Measurements from ENCODE around the gene PRR7.

The PRR7 gene, protein sequence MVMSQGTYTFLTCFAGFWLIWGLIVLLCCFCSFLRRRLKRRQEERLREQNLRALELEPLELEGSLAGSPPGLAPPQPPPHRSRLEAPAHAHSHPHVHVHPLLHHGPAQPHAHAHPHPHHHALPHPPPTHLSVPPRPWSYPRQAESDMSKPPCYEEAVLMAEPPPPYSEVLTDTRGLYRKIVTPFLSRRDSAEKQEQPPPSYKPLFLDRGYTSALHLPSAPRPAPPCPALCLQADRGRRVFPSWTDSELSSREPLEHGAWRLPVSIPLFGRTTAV

DNA sequence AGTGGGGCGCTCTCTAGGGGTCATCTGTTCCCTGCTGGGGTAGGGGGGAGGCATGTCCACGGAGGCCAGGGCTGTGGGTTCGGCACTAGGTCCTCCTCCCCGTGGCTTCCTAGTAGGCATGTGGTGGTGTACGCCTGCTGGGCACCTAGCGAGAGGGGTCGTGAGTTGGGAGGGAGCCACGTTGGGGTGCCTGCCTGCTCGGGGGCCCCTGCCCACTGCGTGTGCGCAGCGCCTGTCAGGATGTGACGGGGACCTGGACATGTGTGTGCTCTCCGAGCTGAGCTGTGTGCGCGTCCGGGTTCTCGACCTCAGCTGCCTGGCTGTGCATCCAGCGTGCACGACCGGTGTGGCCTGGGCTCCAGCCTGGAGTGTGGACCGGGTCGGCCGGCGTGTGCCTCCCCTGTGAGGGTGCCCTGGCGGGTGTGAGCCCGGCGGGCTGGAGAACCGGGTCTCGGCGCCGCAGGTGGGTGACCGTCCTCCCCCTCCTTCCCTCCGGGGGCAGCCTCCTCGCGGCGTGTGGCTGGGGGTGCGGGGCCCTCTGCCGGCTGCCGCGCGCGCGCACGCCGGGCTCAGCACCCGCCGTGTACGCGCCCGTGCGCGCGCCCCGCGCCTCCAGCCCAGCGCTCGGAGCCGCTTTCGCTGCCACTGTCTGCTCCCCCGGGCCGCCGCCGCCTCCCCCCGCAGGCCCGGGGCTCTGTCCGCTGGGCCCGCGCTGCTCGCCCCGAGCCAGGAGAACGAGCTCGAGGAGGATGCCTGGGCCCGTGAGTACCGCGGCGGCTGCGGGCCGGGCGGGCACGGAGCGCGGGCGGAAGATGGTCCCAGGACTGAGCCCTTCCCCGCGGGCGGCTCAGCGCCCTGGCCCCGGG, at the start of gene PRR7:
TSS of gene PRR7 (plus strand) at position 615 of the 866 bp plus-strand sequence. CDS start 8,254 bp downstream, outside the sequence.
- TF ChIP-seq FOXM1 (IDR thresholded peaks at IDR 0.05; ENCODE audit: borderline replicate concordance, low read depth) (no peak), EGR1 (IDR thresholded peaks at IDR 0.05) (no peak), RAD21 (IDR thresholded peaks at IDR 0.05; ENCODE audit: low read depth) (no peak), TCF12 (IDR thresholded peaks at IDR 0.05; ENCODE audit: low read depth) (peak; percentile 11; the same call in 1 of the 2 replicates), ZBTB7A (IDR thresholded peaks at IDR 0.05; ENCODE audit: low read depth) (peak; percentile 24; the same call in 1 of the 2 replicates)

DNA sequence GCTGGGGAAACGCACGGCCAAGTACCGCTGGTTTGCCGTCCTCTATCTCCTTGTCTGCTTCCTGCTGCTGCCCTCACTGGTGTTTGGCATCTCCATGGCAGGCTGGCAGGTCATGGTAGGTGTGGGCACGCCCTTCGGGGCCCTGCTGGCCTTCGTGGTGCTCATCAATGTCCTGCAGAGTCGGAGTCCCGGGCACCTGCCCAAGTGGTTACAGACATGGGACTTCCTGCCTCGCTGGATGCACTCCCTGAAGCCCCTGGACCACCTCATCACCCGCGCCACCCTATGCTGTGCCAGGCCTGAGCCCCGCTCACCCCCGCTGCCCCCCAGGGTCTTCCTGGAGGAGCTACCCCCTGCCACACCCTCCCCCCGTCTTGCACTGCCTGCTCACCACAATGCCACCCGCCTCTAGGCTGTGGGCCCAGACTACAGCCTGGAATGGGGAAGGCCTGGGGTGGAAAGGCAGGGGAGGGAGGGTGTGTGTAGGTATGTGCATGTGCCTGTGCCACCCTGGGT, 48.7 kb upstream of the PRR7 start:
- TF ChIP-seq ZBTB7A (IDR thresholded peaks at IDR 0.05; ENCODE audit: low read depth) = no peak
- no peak for TF ChIP-seq CREB1 (IDR thresholded peaks at IDR 0.05; ENCODE audit: low read depth)
- TF ChIP-seq FOXM1 (IDR thresholded peaks at IDR 0.05; ENCODE audit: borderline replicate concordance, low read depth) = no peak

DNA sequence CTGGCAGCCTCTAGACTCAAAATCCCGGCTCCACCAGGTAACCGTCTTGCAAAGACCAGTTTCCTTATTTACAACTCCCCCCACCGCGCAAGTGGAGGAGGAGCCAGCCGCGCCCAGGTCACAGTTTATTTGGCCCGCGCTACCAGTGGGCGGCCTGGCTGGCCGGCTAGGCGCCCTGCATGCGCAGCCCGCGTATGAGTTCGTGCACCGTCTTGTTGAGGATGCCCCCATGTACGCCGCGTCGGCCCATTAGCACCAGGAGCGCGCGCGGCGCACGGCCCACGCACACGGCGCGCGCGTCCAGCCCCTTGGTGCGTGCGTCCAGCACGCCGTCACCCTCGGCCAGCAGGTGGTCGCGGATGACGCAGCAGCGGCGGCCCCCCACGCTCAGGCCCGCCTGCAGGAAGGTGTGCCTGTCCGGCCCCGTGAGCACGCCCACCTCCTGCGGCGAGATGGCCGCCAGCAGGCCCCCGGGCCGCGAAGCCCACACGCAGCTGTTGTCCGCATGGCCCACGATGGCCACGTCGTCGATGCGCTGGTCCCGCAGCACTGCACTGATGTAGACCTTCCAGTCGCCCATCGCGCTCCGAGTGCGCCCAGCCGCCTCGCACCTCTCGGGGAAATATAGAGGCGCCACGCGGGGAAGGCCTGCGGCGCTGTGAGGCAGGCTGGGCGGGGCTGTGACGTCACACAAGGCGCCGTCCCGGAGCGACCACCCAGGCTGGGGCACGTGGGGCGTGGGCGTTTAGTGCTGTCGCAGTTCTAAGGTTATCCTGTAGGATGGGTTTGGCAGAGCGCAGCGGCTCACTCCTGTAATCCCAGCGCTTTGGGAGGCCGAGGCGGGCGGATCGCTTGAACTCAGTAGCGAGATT, 46.4 kb upstream of the PRR7 start, which contains the start of gene PFN3:
TSS of gene PFN3 (minus strand) at position 665 of the 872 bp plus-strand sequence. CDS start at position 580, 85 bp downstream.
- no peak for TF ChIP-seq NFIC (IDR thresholded peaks at IDR 0.05)
- TF ChIP-seq CEBPB (IDR thresholded peaks at IDR 0.05) = no peak
- no peak for TF ChIP-seq TCF12 (IDR thresholded peaks at IDR 0.05; ENCODE audit: low read depth)
- no peak for TF ChIP-seq EGR1 (IDR thresholded peaks at IDR 0.05)
- TF ChIP-seq, protein P1, sequence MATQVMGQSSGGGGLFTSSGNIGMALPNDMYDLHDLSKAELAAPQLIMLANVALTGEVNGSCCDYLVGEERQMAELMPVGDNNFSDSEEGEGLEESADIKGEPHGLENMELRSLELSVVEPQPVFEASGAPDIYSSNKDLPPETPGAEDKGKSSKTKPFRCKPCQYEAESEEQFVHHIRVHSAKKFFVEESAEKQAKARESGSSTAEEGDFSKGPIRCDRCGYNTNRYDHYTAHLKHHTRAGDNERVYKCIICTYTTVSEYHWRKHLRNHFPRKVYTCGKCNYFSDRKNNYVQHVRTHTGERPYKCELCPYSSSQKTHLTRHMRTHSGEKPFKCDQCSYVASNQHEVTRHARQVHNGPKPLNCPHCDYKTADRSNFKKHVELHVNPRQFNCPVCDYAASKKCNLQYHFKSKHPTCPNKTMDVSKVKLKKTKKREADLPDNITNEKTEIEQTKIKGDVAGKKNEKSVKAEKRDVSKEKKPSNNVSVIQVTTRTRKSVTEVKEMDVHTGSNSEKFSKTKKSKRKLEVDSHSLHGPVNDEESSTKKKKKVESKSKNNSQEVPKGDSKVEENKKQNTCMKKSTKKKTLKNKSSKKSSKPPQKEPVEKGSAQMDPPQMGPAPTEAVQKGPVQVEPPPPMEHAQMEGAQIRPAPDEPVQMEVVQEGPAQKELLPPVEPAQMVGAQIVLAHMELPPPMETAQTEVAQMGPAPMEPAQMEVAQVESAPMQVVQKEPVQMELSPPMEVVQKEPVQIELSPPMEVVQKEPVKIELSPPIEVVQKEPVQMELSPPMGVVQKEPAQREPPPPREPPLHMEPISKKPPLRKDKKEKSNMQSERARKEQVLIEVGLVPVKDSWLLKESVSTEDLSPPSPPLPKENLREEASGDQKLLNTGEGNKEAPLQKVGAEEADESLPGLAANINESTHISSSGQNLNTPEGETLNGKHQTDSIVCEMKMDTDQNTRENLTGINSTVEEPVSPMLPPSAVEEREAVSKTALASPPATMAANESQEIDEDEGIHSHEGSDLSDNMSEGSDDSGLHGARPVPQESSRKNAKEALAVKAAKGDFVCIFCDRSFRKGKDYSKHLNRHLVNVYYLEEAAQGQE (IDR thresholded peaks at IDR 0.05; ENCODE audit: low read depth) = no peak
- TF ChIP-seq RAD21 (IDR thresholded peaks at IDR 0.05; ENCODE audit: low read depth) = no peak
- no peak for TF ChIP-seq ZBTB7A (IDR thresholded peaks at IDR 0.05; ENCODE audit: low read depth)
- no peak for TF ChIP-seq EP300 (IDR thresholded peaks at IDR 0.05; ENCODE audit: borderline replicate concordance)
- no peak for TF ChIP-seq TAF1 (IDR thresholded peaks at IDR 0.05; ENCODE audit: low read depth)

DNA sequence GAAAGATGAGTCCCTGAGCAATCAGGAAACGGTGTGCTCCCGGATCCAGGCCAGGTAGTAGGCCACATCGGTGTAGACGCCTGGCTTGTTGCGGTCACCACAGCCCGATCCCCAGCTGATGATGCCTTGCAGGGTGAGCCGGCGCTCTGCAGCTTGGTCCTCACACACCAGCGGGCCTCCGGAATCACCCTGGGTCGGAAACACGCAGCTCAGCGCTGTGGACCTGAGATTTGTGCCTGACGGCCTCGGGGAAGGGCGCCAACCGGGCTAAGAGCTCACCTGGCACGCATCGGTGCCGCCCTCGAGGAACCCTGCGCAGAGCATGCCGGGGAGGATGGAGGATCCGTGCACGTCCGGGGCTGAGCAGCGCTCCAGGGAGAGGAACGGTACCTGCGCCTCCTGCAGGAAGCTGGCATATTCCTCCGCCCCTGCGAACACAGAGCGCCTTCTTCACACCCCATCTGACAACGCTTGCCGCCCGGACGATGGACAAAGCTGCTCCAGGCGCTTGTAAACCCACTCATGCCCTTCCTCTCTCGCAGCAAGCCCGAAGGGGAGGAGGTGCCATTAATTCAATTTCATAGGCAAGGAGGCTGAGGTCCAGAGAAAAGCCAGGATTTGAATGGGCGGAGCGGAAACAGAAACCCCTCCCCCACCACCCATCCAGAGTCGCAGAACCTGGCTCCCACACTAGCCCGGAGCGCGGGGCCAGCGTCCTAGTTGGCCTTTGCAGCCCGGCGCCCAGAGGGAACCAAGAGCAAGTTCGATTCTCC, 44.2 kb upstream of the PRR7 start:
- TF ChIP-seq CEBPB (IDR thresholded peaks at IDR 0.05) = no peak
- TF ChIP-seq, protein P1 (IDR thresholded peaks at IDR 0.05; ENCODE audit: low read depth) = no peak
- 0 out of 2 replicates have a peak, but pooled peaks have one; percentile 17 for TF ChIP-seq TEAD4 (IDR thresholded peaks at IDR 0.05)
- TF ChIP-seq, protein P2, sequence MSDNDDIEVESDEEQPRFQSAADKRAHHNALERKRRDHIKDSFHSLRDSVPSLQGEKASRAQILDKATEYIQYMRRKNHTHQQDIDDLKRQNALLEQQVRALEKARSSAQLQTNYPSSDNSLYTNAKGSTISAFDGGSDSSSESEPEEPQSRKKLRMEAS (IDR thresholded peaks at IDR 0.05) = peak; percentile 99
- TF ChIP-seq, protein P3, sequence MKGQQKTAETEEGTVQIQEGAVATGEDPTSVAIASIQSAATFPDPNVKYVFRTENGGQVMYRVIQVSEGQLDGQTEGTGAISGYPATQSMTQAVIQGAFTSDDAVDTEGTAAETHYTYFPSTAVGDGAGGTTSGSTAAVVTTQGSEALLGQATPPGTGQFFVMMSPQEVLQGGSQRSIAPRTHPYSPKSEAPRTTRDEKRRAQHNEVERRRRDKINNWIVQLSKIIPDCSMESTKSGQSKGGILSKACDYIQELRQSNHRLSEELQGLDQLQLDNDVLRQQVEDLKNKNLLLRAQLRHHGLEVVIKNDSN (IDR thresholded peaks at IDR 0.05) = no peak
- no peak for TF ChIP-seq ZBTB7A (IDR thresholded peaks at IDR 0.05; ENCODE audit: low read depth)
- TF ChIP-seq CREB1 (IDR thresholded peaks at IDR 0.05; ENCODE audit: low read depth) = no peak
- TF ChIP-seq YY1 (IDR thresholded peaks at IDR 0.05; ENCODE audit: low read depth) = no peak
- TF ChIP-seq NFIC (IDR thresholded peaks at IDR 0.05) = no peak
- no peak for TF ChIP-seq EGR1 (IDR thresholded peaks at IDR 0.05)
- peak; percentile 38; the same call in 1 of the 2 replicates for TF ChIP-seq RAD21 (IDR thresholded peaks at IDR 0.05; ENCODE audit: low read depth)
- no peak for TF ChIP-seq TCF12 (IDR thresholded peaks at IDR 0.05; ENCODE audit: low read depth)
- TF ChIP-seq FOXM1 (IDR thresholded peaks at IDR 0.05; ENCODE audit: borderline replicate concordance, low read depth) = no peak
- TF ChIP-seq EP300 (IDR thresholded peaks at IDR 0.05; ENCODE audit: borderline replicate concordance) = no peak
- TF ChIP-seq TAF1 (IDR thresholded peaks at IDR 0.05; ENCODE audit: low read depth) = 0 out of 2 replicates have a peak, but pooled peaks have one; percentile 31

Data from Ishikawa (cell line).